Tibial nerve (tissue), 4 donors: Measurements from ENCODE around the gene MSS51.

ENCODE experiments used
- CTCF ChIP-seq, 5 experiments: fragments of 200-600 bp in 3 of 5; fragments of 450-650 bp in 2 of 5; sonication (generic) in 3 of 5; IDR thresholded peaks; one replicate each; pipeline ENCODE4 v1.5.1; 2016 to 2019; ENCODE audit warnings: antibody characterized with exemption in 5 of 5, mild to moderate bottlenecking in 3 of 5, moderate library complexity in 2 of 5
- EP300 ChIP-seq, 2 donors: sonication (generic); formaldehyde crosslinking; IDR thresholded peaks; one replicate each; pipeline ENCODE4 v1.6.1; 2017; ENCODE audit warnings: antibody characterized with exemption in 2 of 2, mild to moderate bottlenecking in 1 of 2
- POLR2A ChIP-seq, 2 donors: fragments of 450-650 bp; IDR thresholded peaks; one replicate each; pipeline ENCODE4 v1.6.1; 2017; ENCODE audit warnings: antibody characterized with exemption in 2 of 2, mild to moderate bottlenecking in 2 of 2, moderate library complexity in 2 of 2

- TF ChIP-seq CTCF (IDR thresholded peaks at IDR 0.05), result no peak
- TF ChIP-seq POLR2A (IDR thresholded peaks at IDR 0.05), result no peak
- no peak for TF ChIP-seq EP300 (IDR thresholded peaks at IDR 0.05)
These were observed 37.9 kb upstream of the MSS51 start for GRCh38 chr10:73471226-73471625.
